K562 (cell line): Measurements from ENCODE around the gene CCL4.

Source experiments
- CTCF ChIP-seq, 3 experiments: IDR thresholded peaks in 2 of 3; conservative IDR thresholded peaks in 1 of 3; 2 replicates each; pipeline ENCODE4 v1.5.1; 2011 to 2012; ENCODE audit warnings: low read length in 3 of 3, mild to moderate bottlenecking in 3 of 3, control low read depth in 2 of 3, improper control_type of control experiment in 1 of 3, inconsistent platforms in 1 of 3, low read depth in 1 of 3, mixed read lengths in 1 of 3, moderate library complexity in 1 of 3; ENCODE audit not compliant: insufficient read depth in 2 of 3
- EZH2 ChIP-seq: IDR thresholded peaks from 2 replicates; pipeline ENCODE4 v1.6.1; 2012; ENCODE audit warnings: low read depth, mild to moderate bottlenecking, inconsistent platforms, low read length, borderline replicate concordance
- FUS ChIP-seq: fragments of 200-400 bp; formaldehyde crosslinking; optimal IDR thresholded peaks from 2 replicates; pipeline ENCODE3; 2017; ENCODE audit warnings: low read depth, low read length
- L3MBTL2 ChIP-seq: fragments of 450-650 bp; IDR thresholded peaks from 2 replicates; pipeline ENCODE4 v1.6.1; 2016; ENCODE audit warnings: mild to moderate bottlenecking, moderate library complexity
- MLLT1 ChIP-seq, 2 experiments: fragments of 450-650 bp; IDR thresholded peaks; 2 replicates each; pipeline ENCODE4 v1.6.1; 2016
- NCOA2 ChIP-seq, 2 experiments: fragments of 450-650 bp; IDR thresholded peaks; 2 replicates each; pipeline ENCODE4 v1.6.1; 2018; ENCODE audit warnings: mild to moderate bottlenecking in 2 of 2, moderate library complexity in 1 of 2; ENCODE audit not compliant: partially characterized antibody in 2 of 2
- POLR2AphosphoS5 ChIP-seq: IDR thresholded peaks from 2 replicates; pipeline ENCODE4 v1.6.1; 2011; ENCODE audit warnings: mild to moderate bottlenecking, low read depth, low read length, moderate library complexity; ENCODE audit not compliant: control insufficient read depth, insufficient read depth
- ZHX1 ChIP-seq: fragments of 150-350 bp; conservative IDR thresholded peaks from 2 replicates; pipeline ENCODE4 v1.6.1; 2014; ENCODE audit warnings: low read length

GRCh38 chr17:36112572-36112971, 8.9 kb downstream of the CCL4 start:
- TF ChIP-seq POLR2AphosphoS5: no peak
- no peak for TF ChIP-seq FUS
- TF ChIP-seq CTCF (IDR thresholded peaks at IDR 0.05 in 2 of 3, conservative IDR thresholded peaks at IDR 0.05 in 1 of 3; ENCODE audit: insufficient read depth in 2 of 3, low read depth in 1 of 3, low read length in 3 of 3): no peak
- no peak for TF ChIP-seq L3MBTL2
- TF ChIP-seq EZH2: no peak
- no peak for TF ChIP-seq ZHX1
- TF ChIP-seq MLLT1 (IDR thresholded peaks at IDR 0.05): no peak
- no peak for TF ChIP-seq NCOA2 (IDR thresholded peaks at IDR 0.05; ENCODE audit: partially characterized antibody in 2 of 2)
